Myocyte (in vitro differentiated cells): ENCODE data around the gene TNS3. TPM values are rescaled to one million over a fixed set of nuclear protein-coding genes. Genes with fewer than 3 reads are reported as not detected.

Experiments used
- DNase-seq: peaks from one replicate; pipeline ENCODE4 v3.0.0-alpha.2; 2012; ENCODE audit warnings: low read depth
- total RNA-seq: library from RNA; depleted of rRNA; stranded (reverse); fragments of >200 nt; gene quantifications from 2 replicates; pipeline ENCODE4 v1.2.3, GENCODE V29; 2014

TNS3 gene
- total RNA-seq, 1 donor from 2014 or later = 241 TPM

DNA sequence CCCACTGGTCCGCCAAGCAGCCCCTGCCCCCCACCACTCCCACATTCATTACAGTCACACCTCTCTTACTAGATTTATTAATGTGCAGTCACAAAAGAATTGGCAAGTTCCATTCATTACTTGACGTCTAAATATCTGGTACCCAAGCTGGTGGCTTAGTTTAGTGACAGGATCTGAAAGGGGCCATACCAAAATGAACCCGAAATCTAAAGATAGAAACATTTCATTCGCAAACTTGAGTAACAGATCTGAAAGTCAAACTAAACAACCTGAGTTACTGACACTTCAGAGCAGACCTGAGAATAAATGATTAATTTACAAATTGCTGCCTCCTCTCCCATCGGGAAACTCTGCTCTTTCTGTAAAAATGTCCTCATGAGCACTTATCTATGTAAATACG, 53.4 kb downstream of the TNS3 start:
- DNase-seq = no peak

DNA sequence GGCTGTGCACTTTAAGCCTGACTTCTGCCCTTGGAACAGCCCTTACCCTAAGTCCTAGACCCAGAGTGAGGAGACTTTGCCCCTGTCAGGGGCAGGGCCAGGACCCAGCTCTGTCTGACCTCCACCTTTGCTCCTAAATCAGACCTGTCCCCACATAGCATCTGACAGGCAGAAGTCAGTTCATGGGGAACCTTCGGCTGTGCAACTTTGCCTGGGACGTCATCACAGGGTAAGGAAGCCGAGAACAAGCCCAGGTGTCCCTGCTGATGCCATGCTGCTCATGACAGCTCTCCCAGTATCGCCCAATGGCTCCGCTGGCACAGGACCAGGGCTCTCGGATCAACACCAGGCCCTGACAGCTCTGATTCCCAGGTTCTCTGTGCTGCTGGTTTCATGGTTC, 55.4 kb downstream of the TNS3 start:
- DNase-seq = no peak

DNA sequence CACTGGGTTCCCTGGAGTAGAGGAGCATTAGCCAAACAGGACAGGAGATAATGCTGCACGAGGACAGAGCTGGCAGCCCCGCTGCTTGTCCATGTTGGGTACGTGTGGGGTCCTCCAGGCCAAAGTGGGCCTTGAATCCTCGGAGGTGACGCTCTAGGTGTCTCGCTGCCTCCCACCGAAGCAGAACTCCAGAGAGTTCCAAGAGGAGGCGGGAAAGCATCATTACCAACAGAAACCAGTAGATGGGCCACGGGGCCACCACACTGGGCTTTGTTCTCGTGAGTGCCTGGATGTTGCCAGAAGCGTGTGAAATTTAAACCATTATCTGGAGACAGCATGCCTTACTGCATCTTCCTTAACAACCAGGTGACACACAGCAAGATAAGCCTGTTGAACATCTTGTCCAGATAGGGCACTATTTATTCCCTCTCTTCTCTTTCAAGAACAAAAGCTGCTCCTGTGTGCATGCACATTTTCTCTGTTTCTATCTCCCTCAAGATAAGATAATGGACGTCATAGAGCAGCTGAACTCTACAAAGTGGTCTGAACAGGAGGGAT, 56.8 kb downstream of the TNS3 start:
- no peak for DNase-seq

DNA sequence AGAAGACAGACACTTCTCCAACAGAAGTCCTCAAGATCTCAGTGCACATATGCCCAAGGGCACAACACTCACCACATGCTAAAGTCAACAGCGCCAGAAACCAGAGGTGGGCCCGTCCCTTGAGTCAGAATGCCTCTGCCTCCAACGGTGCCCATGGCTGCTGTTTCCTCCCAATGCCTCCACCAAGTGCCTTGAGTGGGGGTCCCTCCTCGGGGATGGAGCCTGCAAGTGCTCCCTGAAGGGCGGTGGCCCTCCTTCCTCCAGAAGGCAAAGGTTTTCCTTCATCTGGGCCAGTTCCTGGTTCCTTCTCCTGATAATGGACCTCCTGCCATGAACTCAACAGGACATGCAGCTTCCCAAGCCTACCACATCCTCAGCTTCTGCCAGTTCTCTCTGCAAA, 58.5 kb downstream of the TNS3 start:
- DNase-seq = no peak

DNA sequence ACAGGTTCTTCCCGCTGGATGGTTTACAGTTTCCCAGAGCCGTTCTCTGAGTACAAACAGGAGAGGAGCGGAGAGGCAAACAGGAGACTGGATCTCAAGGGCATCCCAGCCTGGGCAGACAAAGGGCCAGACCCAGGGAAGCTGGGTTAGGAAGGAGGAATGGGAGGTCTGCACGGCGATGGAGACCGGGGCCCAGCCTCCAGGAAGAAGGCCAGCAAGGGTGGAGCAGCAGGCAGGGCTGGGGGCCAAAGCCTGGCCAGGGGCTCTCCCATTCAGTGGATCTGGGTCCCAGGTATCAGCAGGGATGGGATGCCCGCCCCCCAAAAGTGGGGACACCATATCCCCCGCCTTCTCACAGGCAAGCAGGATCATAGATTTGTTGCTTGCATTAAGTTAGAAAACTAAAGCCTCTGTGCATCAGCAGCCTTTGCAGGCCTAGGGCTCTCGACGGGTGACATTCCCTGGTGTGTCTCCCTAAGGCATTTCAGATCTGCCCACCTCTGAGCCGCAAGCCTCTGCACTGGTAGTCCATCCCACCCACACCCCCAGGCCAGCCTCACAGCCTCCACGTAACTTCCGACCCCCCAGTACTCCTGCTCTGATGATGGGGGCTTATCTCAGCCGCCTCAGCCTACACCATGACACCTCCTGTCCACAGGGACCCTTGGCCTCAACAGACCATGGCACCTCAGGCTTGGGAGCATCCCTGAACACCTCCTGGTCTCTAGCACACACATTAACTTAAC, 59.9 kb downstream of the TNS3 start:
- no peak for DNase-seq

DNA sequence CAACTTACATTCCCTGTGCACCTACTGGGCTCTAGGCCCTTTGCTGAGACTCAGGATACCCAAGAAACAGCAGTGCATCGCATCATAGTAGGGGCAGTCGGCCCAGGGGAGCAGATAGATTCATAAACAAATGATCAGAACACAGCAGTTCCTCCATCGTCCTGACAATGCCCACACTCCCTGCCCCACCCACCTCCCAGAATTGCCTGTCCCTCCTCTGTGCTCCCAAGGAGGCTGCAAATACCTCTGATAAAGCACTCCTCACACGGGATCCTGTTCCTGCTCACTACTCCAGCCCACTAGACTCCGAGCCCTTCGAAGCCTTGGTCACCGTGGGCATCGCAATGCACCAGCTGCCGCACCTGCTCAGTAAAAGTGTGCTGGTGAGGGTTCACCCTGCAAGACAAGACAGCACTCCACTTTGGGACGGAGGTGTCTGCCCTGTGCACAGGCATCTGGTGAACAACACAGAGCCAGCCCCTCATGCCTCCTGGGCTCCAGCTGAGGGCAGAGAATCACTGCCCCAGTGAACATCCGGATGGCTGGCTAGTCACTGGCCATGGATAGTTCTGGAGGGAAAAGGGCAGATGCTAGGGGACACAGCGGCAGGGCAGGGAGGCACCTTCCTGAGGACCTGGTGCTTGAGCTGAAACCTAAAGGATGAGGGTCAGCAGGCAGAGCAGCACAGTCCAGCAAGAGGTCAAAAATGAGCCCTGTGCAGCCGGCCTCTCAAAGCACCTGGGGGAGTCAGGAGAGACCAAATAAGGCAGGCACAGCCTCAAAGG, 60.7 kb downstream of the TNS3 start:
- peak; percentile 56 for DNase-seq

DNA sequence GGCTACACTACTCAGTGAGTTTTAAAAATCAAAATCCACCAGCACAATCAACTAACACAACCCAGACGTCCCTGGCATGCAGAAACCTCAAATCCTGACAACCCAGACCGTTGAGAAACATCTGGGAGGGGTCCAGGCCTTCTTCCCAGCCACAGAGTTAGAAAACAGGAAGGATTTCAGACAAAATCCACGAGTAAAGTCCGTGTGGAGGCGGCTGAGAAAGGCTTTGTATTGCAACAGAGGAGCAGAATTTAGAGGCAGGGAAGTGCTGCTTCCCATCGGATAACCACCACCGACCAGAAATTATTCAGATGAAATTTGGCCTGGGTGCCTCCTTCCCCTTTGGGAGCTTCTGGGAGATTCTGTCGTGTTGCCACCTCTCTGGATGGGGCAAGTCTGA, 61.5 kb downstream of the TNS3 start:
- DNase-seq = peak; percentile 84

DNA sequence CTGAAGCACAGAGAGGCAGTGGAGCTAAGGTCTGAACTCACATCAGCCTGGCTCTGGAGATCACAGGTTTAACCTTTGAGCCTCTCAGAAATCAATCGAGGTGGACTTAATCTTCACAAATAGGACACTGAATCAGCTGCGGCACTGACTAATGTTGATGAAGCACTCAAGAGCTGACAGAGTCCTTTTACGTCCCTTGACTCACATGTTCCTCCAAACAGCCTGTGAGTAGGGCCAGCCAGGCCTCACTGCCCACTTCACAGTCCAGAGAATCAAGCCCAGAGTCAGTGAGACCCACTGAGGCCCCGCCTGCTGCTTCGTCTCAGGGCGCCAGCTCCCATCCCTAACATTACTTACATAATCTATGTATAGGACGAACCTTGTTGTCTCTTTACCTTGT, 63.1 kb downstream of the TNS3 start:
- DNase-seq = peak; percentile 69

DNA sequence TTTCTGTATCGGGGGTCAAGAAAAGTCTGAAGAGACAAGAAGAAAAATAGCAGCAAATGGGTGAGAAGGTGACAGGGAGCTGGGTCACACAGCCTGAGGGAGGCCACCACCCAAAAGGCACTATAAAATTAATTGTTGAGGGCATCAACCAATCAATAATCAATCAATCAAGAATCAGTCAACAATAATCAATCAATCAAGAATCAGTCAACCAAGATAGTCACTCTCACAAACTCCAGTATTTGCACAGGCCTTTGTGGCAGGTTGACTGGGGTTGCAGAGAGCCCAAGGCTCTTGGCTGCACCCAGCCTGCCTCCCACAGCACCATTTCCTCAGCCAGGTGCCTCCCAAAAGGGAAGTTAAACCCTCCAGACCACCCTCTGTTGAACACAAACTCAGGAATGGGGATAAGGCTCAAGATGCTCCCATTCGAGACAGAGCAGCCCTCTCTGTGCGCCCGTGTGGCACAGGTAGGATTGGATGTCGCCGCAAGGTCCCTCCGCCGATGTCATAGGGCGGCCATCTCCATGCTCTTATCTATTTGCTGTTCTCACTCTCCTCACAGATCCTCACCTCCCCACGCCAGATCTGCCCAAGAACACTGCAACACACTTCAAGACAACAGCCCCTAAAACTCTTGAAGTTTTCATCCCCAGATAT, 64.0 kb downstream of the TNS3 start:
- DNase-seq = no peak

DNA sequence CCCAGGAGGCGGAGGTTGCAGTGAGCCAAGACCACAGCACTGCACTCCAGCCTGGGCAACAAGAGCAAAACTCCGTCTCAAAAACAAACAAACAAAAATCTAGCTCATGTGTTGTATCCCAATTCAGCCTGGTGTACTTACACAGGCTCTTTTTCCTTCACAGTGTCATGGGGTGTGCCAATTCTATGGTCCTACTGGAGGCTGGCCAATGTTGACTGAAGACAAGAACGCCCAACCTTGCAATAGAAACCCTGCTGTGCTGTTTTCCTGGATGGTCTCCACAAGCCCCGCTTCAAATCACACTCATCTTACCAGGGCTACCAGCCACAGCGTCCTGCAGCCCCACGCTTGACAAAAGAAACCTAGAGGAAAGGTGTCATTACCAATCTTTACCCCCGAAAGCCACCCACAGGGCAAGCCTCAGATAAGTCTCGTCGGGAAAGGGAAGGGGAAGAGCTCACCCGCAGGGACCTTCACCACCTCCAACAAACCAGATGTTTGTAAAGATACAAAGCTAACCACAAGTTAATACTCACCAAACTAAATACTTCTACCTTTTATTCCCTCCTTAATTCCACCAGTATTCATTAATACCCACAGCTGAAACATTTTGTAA, 64.8 kb downstream of the TNS3 start:
- DNase-seq = no peak

DNA sequence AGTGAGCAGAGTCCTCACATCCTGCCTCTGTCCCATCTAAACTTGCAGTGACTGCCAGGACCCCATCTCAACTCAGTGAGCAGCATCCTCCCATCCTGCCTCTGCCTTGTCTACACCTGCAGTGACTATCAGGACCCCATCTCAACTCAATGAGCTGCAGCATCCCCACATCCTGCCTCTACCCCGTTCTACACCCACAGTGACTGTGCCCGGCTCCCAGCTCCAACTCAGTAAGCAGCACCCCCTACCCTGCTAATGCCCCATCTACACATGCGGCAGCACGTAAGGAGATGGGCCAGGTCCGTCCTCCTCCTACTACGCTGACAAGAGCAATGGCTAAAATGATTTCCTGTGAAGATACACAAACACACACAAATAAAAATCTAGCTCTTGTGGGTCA, 65.5 kb downstream of the TNS3 start:
- DNase-seq = no peak

DNA sequence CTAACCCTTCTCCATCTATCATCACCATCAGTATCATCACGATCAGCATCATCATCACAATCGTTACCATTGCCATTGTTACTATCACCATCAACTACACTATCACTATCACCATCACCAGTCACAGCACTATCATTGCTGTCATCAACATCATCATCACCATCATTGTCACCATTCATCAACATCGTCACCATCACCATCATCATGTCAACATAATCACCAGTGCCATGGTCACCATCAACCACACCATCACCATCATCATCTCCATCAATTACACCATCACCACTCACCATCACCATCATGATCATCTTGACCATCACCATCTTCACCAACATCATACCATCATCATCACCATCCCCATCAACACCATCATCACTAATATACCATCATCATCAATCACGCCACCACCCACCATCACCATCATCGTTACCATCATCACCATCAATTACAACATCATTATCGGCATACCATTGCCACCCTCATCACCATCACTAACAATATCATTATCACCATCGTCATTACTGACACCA, 66.5 kb downstream of the TNS3 start:
- no peak for DNase-seq

DNA sequence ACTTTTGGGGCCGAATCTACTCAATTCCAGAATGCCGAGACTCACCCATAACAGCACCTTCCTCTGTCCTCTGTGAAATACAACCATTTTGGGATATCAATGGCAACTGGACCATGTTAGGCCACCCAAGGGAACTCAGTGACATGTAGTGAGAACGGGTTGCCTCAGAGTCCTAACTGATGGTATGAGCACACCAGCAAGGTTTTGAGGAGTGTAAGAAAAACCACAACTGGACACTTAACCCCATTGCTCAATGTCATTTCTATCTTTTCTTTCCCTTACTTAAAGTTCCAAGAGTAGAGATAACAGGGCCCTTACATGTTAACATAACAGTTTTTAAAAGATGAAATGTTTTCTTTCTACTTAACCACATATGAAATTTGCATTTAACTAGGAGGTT, 67.1 kb downstream of the TNS3 start:
- no peak for DNase-seq

DNA sequence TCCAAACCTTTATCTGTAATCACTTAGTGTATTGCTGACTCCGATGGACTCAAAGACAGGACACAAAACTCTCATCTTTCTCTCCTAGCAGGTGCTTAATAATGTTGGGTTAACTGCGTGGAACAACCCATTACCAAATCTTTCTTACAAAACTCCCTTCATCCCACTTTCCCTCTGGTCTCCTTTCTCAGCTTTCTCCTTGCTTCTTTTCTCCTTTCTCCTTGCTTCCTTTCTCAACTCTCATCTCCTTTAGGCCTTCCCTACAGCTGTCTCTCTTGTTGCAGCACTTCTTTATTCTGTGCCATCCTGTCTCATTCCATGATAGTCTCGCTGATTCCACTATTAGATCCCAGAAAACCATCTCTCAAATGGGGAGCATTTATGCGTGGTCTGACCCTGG, 67.5 kb downstream of the TNS3 start:
- no peak for DNase-seq

DNA sequence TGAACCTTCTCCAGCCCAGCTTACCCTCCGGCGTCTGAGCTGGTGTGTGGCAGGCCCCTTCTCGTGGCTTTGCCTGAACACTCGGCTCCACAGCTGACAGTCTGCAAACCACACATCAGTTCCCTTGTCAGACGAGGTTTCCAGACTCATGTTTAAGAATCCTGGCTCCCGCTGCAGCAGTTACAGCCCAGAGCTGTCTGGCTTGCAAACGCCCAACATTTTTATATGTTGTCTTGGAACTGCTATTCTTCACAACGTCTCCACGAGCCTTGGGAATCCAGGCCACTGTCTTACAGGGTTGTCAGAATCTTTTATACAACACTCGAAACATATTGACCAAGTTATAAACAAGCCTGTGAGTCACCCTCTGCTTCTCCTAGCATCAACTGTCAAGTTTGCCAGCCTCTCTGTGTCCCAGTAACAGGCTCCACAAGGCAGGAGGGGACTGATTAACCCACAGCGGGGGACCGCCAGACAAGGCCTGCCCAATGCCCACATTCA, 68.1 kb downstream of the TNS3 start:
- DNase-seq = peak; percentile 91

DNA sequence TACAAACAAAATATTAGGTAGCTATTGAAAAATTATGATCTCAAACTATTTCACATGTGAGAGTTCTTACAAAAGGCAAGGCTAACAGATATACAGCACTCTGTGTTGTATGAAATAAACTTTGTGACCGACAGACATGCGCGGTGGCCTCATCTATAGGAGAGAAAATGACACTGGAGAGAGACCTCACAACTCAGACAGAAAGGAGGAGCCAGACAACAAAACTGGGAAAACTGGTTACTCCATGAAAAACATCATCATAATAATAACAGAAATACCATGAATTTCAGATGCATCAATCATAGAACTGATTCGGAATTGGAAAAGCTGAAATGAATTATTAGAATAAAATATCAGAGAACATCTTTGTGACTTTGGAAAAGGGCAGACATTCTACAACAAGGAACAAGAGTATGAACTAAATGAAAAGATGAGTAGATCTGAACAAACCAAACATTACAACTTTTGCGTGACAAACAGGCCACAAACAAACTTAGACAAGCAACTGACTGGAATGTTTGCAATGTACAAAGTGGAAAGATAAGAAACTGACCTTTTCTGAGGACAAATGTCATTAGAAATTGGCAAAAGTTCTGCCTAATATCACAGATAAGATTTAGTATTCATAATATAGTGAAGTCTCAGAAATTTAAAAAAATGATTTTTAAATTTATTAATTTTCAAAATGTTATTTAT, 69.3 kb downstream of the TNS3 start:
- DNase-seq = no peak

DNA sequence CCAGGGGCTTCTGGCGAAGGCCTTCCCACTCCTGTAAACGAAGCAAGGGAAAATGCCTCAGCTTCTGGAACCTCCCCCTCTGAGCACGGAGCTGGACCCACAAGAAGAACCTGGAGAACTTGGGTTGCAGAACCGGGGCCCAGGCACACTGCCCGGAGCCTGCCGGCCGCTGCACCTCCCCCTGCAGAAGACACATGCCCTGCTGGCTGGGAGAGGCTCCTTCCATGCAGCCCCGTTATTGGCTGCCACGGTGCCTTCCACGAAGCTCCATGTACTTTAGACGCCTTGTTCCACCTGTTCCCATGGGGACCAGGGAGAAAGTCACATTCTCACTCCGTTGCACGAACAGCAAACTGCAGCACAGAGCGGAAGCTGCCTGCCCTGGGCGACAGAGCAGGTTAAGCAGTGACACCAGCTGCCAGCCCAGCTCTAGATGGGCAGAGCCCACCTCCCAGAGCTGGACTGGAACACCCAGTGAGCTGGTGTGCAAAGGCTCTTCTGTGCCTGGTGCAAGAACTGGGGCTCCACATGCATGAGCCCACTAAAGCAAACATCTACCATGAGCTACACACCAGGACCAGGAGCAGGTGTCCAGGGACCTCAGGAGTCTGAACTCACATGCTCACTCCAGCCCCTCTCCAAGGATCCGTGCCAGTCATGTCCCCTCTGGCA, 70.1 kb downstream of the TNS3 start:
- DNase-seq = no peak

DNA sequence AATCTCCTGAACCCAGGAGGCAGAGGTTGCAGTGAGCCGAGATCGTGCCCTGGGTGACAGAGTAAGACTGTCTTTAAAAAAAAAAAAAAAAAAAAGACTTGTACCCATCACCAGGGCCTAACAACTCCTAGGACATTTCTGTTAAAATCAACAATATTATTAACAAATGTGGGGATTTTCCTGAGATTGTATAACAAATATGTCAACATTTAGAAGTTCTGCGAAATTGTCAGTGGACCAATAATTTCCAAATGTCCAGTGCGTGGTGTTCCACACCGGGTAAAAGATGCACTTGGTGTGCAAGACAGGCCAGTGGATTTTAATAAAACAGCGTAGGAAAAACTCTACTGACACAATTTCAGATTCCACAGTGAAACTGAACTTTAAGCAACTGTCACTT, 71.1 kb downstream of the TNS3 start:
- no peak for DNase-seq

DNA sequence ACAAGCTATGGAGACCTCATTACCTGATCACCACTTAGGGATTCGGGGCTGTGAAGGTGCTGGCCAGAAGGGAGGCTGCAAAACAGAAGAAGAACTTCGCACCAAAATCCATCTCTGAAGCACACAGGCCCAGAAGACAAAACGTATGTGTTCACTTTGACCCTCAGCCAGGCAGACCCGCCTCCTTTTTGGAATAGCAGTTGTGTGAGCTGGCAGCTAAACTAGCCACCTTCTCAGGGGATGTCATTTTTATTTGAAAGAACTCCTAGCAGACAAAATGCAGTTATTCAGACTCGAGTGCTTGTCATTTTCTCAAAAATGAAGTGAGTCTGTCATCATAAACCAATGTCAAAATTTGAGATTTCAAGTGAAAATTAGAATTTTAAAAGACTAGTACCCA, 71.7 kb downstream of the TNS3 start:
- DNase-seq = no peak

DNA sequence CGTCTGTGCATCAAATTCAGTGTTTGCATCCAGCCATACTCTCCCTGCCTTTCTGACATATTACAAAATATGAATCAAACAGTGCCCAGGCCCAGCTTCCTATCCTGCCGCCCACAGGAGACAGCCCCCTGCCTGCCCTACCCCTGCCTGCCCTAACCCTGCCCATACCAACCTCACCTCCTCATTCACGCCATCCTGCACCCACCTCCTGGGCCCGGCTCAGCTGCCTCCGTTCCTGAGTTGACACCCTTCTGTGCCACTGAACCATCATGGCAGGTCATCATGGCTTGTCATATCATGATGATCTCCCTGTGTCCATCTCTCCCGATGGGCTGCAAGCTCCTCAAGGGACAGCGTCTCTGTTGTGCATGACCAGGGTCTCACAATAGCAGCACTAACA, 72.3 kb downstream of the TNS3 start:
- DNase-seq = no peak
